GM12875 (cell line): Measurements from ENCODE around the gene PTPRQ.
"Not testable (repeated sequence)": the region's sequence is repeated elsewhere in the genome, so short reads cannot be mapped to it uniquely, and the experiment has no call there.

ENCODE experiments used
- H3K4me3 ChIP-seq: one replicate; pipeline ENCODE4 v1.5.1; 2011; ENCODE audit warnings: low read depth, low read length, control low read depth
- CTCF ChIP-seq: IDR thresholded peaks from 2 replicates; pipeline ENCODE4 v1.5.1; 2011; ENCODE audit warnings: low read depth, mild to moderate bottlenecking, control low read depth, inconsistent platforms, low read length, moderate library complexity, borderline replicate concordance; ENCODE audit not compliant: insufficient read depth

The PTPRQ gene

GRCh38 chr12:80472236-80472635 is 28.2 kb downstream of the PTPRQ start:
- TF ChIP-seq CTCF = no peak
- no peak overlapping the region for H3K4me3 ChIP-seq

- no peak overlapping the region for H3K4me3 ChIP-seq
- TF ChIP-seq CTCF = peak; percentile 49; the same call in 1 of the 2 replicates
Observed at GRCh38 chr12:80472911-80473500, 29.0 kb downstream of the PTPRQ start.

GRCh38 chr12:80477521-80478145 is 33.6 kb downstream of the PTPRQ start:
- H3K4me3 ChIP-seq = not testable (repeated sequence)

GRCh38 chr12:80484746-80485145 is 40.7 kb downstream of the PTPRQ start:
- H3K4me3 ChIP-seq = no peak overlapping the region
- no peak for TF ChIP-seq CTCF

- TF ChIP-seq CTCF = no peak
- H3K4me3 ChIP-seq = no peak overlapping the region
Observed at GRCh38 chr12:80485222-80485987, 41.4 kb downstream of the PTPRQ start.

- no peak for TF ChIP-seq CTCF
- no peak overlapping the region for H3K4me3 ChIP-seq
Observed at GRCh38 chr12:80490329-80490728, 46.3 kb downstream of the PTPRQ start.

GRCh38 chr12:80491166-80491565 is 47.1 kb downstream of the PTPRQ start:
- H3K4me3 ChIP-seq = no peak overlapping the region
- no peak for TF ChIP-seq CTCF
